MCF 10A (cell line): Measurements from ENCODE around the gene XPC. TPM values are rescaled to one million over a fixed set of nuclear protein-coding genes. Genes with fewer than 3 reads are reported as not detected.
A peak's percentile ranks its signal among the peaks of the same experiment; 100 is the strongest.

Experiments used
- BruUV-seq: library from RNA; stranded (reverse); fragments of 400-500 nt; replicated peaks from 2 replicates; lab custom pipeline; 2021; lab: Mats Ljungman, UMichigan
- CTCF ChIA-PET: fragments of 300-600 bp; sonication (Branson Sonifier 250); formaldehyde crosslinking; extraction: SDS; loops from one replicate; lab custom pipeline; 2021; ENCODE audit warnings: antibody characterized with exemption, inconsistent platforms; lab: Yijun Ruan, JAX
- POLR2A ChIA-PET: fragments of 300-600, 350-650 bp; sonication (Branson Sonifier 250); formaldehyde crosslinking; extraction: SDS; loops from one replicate; lab custom pipeline; 2020; ENCODE audit warnings: antibody characterized with exemption, inconsistent platforms; lab: Yijun Ruan, JAX
- DNase-seq: peaks from one replicate; pipeline ENCODE4 v3.0.0-alpha.2; 2018; ENCODE audit not compliant: unreplicated experiment
- H3K27ac Mint-ChIP-seq: one replicate; pipeline ENCODE4 v1.8.0; 2022; ENCODE audit warnings: mild to moderate bottlenecking, low read depth, mixed read lengths; ENCODE audit not compliant: unreplicated experiment
- H3K27me3 Mint-ChIP-seq: one replicate; pipeline ENCODE4 v1.8.0; 2022; ENCODE audit warnings: mixed read lengths; ENCODE audit not compliant: insufficient read depth, unreplicated experiment
- H3K36me3 Mint-ChIP-seq: one replicate; pipeline ENCODE4 v1.8.0; 2022; ENCODE audit warnings: mild to moderate bottlenecking, moderate library complexity, mixed read lengths; ENCODE audit not compliant: insufficient read depth, unreplicated experiment
- H3K4me1 Mint-ChIP-seq: one replicate; pipeline ENCODE4 v1.8.0; 2022; ENCODE audit warnings: mixed read lengths; ENCODE audit not compliant: insufficient read depth, unreplicated experiment
- H3K4me3 Mint-ChIP-seq: one replicate; pipeline ENCODE4 v1.8.0; 2022; ENCODE audit warnings: mild to moderate bottlenecking, moderate library complexity, mixed read lengths; ENCODE audit not compliant: unreplicated experiment
- H3K9me3 Mint-ChIP-seq: one replicate; pipeline ENCODE4 v1.8.0; 2022; ENCODE audit warnings: mixed read lengths; ENCODE audit not compliant: unreplicated experiment
- intact Hi-C: fragments of 100-400 bp; cut with micrococcal nuclease; formaldehyde crosslinking; loops from 2 replicates; pipeline ENCODE4 v1.14.1; 2022
- total RNA-seq: library from RNA; stranded (reverse); gene quantifications from 2 replicates; pipeline ENCODE4 v1.2.3, GENCODE V29; 2022
- TF ChIP-seq, protein P1 (sequence below): fragments of 200-600 bp; IDR thresholded peaks from one replicate; pipeline ENCODE4 v1.8.0; 2022; ENCODE audit warnings: antibody characterized with exemption, mild to moderate bottlenecking; ENCODE audit not compliant: unreplicated experiment

Gene XPC
- total RNA-seq, 1 experiment from 2014 or later, result 73.3 TPM

DNA sequence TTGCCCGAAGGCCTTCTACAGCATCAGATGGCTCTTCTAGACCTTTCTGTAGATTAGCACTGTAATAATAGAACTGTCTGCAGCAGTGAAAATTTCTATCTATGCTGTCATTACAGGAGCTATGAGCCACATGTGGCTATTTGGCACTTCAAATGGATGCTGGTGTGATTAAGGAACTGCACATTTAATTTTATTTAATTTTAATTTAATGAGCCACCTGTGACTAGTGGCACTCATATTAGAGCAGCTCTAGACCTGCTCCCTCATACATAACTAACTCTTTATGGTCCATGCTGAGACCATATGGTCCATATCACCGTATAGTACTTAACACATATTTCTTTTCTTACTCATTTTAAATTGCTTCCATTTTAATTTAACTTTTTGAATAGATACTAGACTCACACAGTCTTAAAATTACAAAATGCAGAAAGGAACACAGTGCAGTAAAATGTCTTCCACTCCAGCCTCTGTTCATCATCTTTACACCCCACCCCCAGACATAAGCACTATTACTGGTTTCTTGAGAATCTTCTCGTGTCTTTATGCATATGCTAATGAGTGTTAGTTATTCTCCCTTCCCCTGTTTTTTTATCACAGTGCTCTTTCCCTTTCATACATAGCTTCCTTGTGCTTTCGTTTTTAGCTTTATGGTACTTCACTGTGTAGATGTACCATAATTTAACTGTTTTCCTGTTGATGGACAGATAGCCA lies 9.8 kb upstream of the XPC start:
- DNase-seq, result no peak
- H3K9me3 Mint-ChIP-seq, result no peaks in the 10 kb centered on the region
- ChIA-PET CTCF (no interaction called here), POLR2A (interaction anchor here (0.6 to 2.8 kb wide), 2 partner anchors 9 to 47 kb away, joined by 3 to 18 read pairs; partner anchors contain the start of genes LSM3 and XPC)
- intact Hi-C loops, result no loop called here
- H3K27me3 Mint-ChIP-seq, result no peaks in the 10 kb centered on the region
- no peak overlapping the region for H3K27ac Mint-ChIP-seq
- no peak overlapping the region for H3K4me3 Mint-ChIP-seq
- BruUV-seq, result no TSS peak
- peaks cover 6% of the 10 kb centered on the region for H3K4me1 Mint-ChIP-seq
- peaks cover 68% of the 10 kb centered on the region for H3K36me3 Mint-ChIP-seq
- TF ChIP-seq, protein P1, sequence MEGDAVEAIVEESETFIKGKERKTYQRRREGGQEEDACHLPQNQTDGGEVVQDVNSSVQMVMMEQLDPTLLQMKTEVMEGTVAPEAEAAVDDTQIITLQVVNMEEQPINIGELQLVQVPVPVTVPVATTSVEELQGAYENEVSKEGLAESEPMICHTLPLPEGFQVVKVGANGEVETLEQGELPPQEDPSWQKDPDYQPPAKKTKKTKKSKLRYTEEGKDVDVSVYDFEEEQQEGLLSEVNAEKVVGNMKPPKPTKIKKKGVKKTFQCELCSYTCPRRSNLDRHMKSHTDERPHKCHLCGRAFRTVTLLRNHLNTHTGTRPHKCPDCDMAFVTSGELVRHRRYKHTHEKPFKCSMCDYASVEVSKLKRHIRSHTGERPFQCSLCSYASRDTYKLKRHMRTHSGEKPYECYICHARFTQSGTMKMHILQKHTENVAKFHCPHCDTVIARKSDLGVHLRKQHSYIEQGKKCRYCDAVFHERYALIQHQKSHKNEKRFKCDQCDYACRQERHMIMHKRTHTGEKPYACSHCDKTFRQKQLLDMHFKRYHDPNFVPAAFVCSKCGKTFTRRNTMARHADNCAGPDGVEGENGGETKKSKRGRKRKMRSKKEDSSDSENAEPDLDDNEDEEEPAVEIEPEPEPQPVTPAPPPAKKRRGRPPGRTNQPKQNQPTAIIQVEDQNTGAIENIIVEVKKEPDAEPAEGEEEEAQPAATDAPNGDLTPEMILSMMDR, result no peak

GRCh38 chr3:14186854-14187458 lies 8.6 kb upstream of the XPC start:
- BruUV-seq, result no TSS peak
- CTCF ChIA-PET, result interaction anchor here (0.6 to 1.8 kb wide), 3 partner anchors 16 to 252 kb away, joined by 3 to 6 read pairs (median 3); no protein-coding TSS in a partner anchor
- POLR2A ChIA-PET, result interaction anchor here (0.7 kb wide), 1 partner anchor 265 kb away, joined by 3 read pairs; no protein-coding TSS in a partner anchor
- DNase-seq, result no peak
- peaks cover 6% of the 10 kb centered on the region for H3K4me1 Mint-ChIP-seq
- intact Hi-C loops, result no loop called here
- no peak overlapping the region for H3K4me3 Mint-ChIP-seq
- no peak overlapping the region for H3K27ac Mint-ChIP-seq
- no peaks in the 10 kb centered on the region for H3K9me3 Mint-ChIP-seq
- peaks cover 80% of the 10 kb centered on the region for H3K36me3 Mint-ChIP-seq
- no peaks in the 10 kb centered on the region for H3K27me3 Mint-ChIP-seq
- TF ChIP-seq, protein P1, result no peak

DNA sequence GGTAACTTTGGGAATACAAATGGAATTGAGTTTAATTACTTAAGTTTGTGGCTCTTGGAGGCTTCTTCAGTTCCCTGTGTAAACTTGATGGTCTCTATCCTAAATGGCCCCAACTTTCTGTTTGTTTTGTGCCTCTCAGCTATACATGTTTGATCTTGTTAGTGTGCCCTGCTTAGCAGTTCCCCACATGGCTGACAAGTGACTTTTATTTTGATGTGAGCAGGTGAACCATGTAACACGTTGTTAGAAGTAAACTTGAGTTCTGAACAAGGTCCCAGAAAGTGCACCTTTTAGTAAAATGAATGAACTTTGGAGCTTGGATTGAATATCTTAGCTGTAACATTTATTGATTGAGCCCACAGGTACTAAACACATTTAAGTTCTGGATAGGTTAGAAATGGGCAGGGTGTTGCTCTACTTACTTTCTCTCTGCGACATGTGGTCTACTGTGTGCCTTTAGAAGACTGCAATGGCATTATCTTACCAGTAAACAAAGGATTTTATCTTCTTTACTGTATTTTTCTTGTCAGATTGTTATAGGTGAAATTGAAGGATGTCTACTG lies 4.7 kb upstream of the XPC start:
- intact Hi-C loops, result no loop called here
- TF ChIP-seq, protein P1, result no peak
- CTCF ChIA-PET, result interaction anchor here (0.6 kb wide), 1 partner anchor 75 kb away, joined by 3 read pairs; no protein-coding TSS in a partner anchor
- Mint-ChIP-seq H3K4me1 (peaks cover 10% of the 10 kb centered on the region), H3K4me3 (peak overlapping the region; percentile 23), H3K27me3 (no peaks in the 10 kb centered on the region), H3K9me3 (no peaks in the 10 kb centered on the region), H3K27ac (peak overlapping the region; percentile 12), H3K36me3 (peaks cover 66% of the 10 kb centered on the region)
- POLR2A ChIA-PET, result interaction anchor here (0.6 to 1.5 kb wide), 5 partner anchors 14 to 1183 kb away, joined by 3 to 6 read pairs (median 3); partner anchors contain the start of gene TMEM43
- DNase-seq, result no peak
- no TSS peak for BruUV-seq

DNA sequence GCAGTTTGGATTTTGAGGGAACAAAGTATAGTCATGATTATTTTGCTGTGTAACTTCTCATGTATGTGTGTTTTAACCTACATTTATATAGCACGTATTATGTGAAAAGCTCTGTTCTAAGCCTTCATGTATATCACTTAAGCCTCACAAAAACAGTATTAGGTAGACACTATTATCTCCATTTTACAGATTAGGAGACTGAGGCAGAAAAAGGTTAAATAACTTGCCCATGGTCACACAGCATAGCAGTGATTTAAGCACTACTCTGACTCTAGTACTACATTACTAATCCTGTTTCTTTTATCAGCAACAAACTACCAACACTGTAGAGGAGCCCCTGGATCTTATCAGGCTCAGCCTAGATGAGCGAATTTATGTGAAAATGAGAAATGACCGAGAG lies 2.9 kb upstream of the XPC start:
- no TSS peak for BruUV-seq
- TF ChIP-seq, protein P1, result no peak
- Mint-ChIP-seq H3K27me3 (no peaks in the 10 kb centered on the region), H3K36me3 (peaks cover 72% of the 10 kb centered on the region), H3K4me1 (peaks cover 19% of the 10 kb centered on the region), H3K9me3 (no peaks in the 10 kb centered on the region), H3K4me3 (no peak overlapping the region), H3K27ac (no peak overlapping the region)
- ChIA-PET CTCF (no interaction called here), POLR2A (interaction anchor here (1.1 kb wide), 1 partner anchor 18 kb away, joined by 3 read pairs; no protein-coding TSS in a partner anchor)
- intact Hi-C loops, result no loop called here
- DNase-seq, result no peak
